HG02973 (cell line): ENCODE measurements around the gene PPARG.
"Not testable (repeated sequence)": the region's sequence is repeated elsewhere in the genome, so short reads cannot be mapped to it uniquely, and the experiment has no call there.

ENCODE experiments used
- ATAC-seq: cut with Tn5 transposase; IDR thresholded peaks from one replicate; pipeline ENCODE4 v1.9.1; 2021; ENCODE audit warnings: moderate library complexity; ENCODE audit not compliant: unreplicated experiment

PPARG gene

GRCh38 chr3:12456441-12456840, 167.6 kb downstream of the PPARG start:
- no peak for ATAC-seq

- not testable (repeated sequence) for ATAC-seq
Observed at GRCh38 chr3:12457380-12457779, 168.5 kb downstream of the PPARG start.

GRCh38 chr3:12458901-12459300, 170.0 kb downstream of the PPARG start:
- ATAC-seq: no peak

- no peak for ATAC-seq
Observed at GRCh38 chr3:12460127-12460526, 171.3 kb downstream of the PPARG start.

GRCh38 chr3:12461097-12461649, 172.3 kb downstream of the PPARG start:
- no peak for ATAC-seq

- no peak for ATAC-seq
Observed at GRCh38 chr3:12462159-12462947, 173.5 kb downstream of the PPARG start.

- no peak for ATAC-seq
Observed at GRCh38 chr3:12463686-12464085, 174.8 kb downstream of the PPARG start.

- no peak for ATAC-seq
Observed at GRCh38 chr3:12464181-12464580, 175.3 kb downstream of the PPARG start.

GRCh38 chr3:12465151-12465835, 176.4 kb downstream of the PPARG start:
- no peak for ATAC-seq

GRCh38 chr3:12465836-12466225, 177.0 kb downstream of the PPARG start:
- ATAC-seq: no peak

GRCh38 chr3:12467746-12468145, 178.9 kb downstream of the PPARG start:
- ATAC-seq: no peak

- ATAC-seq: no peak
Observed at GRCh38 chr3:12468276-12468675, 179.4 kb downstream of the PPARG start.

- no peak for ATAC-seq
Observed at GRCh38 chr3:12468757-12469156, 179.9 kb downstream of the PPARG start.

- not testable (repeated sequence) for ATAC-seq
Observed at GRCh38 chr3:12469222-12469621, 180.4 kb downstream of the PPARG start.

- ATAC-seq: no peak
Observed at GRCh38 chr3:12470111-12470510, 181.2 kb downstream of the PPARG start.

- ATAC-seq: no peak
Observed at GRCh38 chr3:12470680-12471079, 181.8 kb downstream of the PPARG start.

GRCh38 chr3:12471241-12471640, 182.4 kb downstream of the PPARG start:
- no peak for ATAC-seq

GRCh38 chr3:12472000-12472610, 183.2 kb downstream of the PPARG start:
- no peak for ATAC-seq

- ATAC-seq: no peak
Observed at GRCh38 chr3:12472796-12473195, 183.9 kb downstream of the PPARG start.

GRCh38 chr3:12473511-12473910, 184.6 kb downstream of the PPARG start:
- ATAC-seq: no peak

GRCh38 chr3:12476238-12476897, 187.5 kb downstream of the PPARG start:
- ATAC-seq: no peak
